Tongue (tissue), 2 donors: ENCODE measurements around the gene KLHDC3. TPM values are rescaled to one million over a fixed set of nuclear protein-coding genes. Genes with fewer than 3 reads are reported as not detected.

ENCODE experiments used
- DNase-seq: peaks from one replicate; pipeline ENCODE4 v3.0.0-alpha.2; 2015
- total RNA-seq: library from RNA; depleted of rRNA; stranded (reverse); fragments of >200 nt; gene quantifications from one replicate; pipeline ENCODE4 v1.2.3, GENCODE V29; 2014

Gene KLHDC3
- total RNA-seq, 1 donor from 2014 or later = 249 TPM

DNA sequence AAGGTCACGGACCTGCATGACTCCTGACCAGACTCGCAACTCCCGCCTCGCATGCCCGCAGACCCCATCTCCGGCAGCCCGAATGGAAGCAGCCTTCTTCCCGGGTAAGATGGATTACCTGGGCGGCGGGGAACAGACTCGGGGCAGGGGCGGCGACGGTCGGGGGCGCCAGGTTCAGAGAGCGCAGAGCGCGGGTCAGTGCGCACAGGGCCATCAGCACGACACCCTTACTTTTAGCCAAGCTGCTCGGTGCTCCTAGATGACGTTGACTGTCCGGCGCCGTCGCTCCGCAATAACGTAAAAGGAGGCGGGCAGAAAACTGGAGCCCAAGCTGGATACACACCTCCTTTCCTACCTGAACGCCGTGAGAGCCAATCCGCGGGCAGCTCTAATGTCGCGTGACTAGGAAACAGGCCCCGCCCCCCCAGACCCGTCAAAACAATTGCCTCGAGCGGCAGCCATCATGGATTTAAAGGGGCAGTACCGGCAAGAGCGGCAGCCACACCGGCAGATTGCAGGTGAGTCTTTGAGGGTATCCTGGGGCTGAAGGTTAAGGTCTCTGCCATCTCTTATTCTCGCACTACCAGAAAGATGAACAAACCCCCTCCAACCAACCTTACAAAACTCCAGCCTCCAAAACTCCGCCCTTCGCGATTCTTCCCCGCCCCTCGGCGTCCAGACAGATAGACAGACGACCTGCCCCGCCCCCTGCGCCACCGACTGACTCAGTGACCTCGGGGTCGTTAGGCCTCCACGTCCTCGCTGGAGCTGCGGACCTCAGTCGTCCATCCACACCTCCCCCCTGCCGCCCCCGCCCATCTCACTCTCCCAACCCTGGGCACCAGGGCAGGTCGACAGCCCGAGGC lies 45.4 kb downstream of the KLHDC3 start, which contains the start of the genes KLC4 and MRPL2:
KLC4 (plus strand) TSS at position 464 of the 866 bp plus-strand sequence. CDS start 1,705 bp downstream, outside the sequence.
MRPL2 (minus strand) TSS at position 267 of the 866 bp plus-strand sequence; CDS start at position 214, 53 bp downstream.
- peak; percentile 100 for DNase-seq

DNA sequence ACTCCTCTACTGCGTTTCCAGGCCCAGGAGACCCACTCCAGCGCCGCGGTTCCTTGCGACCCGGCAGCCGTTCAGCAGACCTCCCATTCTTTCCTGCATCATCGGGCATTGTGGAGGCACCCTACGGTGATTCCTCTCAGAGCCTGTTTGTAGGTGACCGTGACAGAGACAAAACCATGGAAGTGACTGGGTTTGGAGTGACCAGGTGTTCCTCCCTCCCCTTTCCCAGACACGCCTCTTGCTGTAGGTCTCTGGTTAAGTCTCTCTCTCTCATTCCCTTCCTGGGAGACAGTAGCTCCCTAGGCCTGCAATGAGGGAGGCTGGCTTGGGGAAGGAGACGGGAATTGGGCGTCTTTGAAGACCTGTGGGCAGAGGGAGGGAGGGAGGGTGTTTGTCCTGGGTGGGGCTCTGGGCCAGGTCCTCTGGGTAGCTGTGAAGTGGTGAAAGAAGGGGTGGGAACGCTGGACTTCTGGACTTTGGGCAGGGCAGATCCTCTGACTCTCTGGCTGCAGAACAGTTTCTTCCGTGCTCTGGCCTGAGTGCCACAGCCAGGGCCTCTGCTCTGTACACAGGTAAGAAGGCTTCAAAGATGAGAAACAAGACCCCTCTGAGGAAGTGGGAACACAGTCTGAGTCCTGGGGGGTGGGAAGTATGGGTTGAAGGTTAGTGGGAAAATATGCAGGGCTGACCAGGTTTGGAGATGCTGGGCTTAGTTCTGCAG lies 46.1 kb downstream of the KLHDC3 start:
- DNase-seq = no peak

DNA sequence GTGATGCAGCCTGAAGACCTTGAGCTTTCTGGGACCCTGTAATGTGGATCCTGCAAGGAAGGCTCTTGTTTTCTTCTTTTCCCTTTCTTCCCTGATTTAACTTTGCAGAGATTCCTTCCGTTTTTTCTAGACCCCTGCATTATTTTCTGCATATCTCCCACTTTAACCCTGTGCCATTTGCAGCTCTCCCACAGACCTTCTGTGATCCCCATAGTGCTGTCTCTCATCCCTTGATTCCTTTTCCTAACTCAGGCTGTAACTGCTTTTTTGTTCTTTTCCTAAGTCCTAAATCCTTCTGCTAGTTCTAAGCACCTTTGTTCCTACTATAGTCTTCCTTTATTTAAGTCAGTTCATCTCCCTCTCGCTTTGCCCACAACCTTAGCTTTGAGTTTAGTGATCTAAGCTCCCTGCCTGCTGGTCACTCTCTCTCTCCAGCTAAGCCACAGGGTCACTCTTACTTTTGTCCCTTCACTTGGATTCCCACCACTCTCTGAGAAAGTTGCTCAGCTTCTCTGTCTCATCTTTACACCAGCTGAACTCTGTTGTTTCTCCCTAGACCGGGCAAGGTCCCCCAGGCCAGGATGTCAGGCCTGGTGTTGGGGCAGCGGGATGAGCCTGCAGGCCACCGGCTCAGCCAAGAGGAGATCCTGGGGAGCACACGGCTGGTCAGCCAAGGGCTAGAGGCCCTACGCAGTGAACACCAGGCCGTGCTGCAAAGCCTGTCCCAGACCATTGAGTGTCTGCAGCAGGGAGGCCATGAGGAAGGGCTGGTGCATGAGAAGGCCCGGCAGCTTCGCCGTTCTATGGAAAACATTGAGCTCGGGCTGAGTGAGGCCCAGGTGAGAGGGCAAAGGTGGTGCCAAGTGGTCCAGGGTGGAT lies 46.9 kb downstream of the KLHDC3 start:
- no peak for DNase-seq

DNA sequence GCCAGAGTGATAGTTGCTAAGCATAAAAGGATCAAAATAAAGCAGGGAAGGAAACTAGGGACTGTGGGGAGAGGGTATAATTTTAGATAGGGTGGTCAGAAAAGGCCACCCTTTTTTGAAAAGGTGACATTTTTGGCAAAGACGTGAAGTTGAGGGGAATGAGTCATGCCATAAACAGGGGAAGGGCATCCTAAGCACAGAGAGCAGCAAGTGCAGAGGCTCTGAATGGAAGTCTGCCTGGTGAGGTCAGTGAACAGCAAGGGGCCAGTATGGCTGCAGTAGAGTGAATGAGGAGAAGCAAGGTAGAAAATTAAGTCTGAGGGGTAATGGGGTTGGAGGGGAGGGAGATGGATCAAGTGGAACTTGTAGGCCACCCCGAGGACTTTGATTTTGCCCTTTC lies 47.8 kb downstream of the KLHDC3 start:
- no peak for DNase-seq

DNA sequence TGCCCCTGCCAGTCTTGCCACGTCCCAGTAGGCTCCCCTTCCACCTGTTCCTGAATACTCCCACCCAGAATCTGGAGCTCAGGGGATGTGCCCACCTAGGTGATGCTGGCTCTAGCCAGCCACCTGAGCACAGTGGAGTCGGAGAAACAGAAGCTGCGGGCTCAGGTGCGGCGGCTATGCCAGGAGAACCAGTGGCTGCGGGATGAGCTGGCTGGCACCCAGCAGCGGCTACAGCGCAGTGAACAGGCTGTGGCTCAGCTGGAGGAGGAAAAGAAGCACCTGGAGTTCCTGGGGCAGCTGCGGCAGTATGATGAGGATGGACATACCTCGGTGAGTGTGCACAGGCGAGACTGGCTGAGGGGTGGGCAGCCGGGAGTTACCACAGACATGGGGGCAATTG lies 48.8 kb downstream of the KLHDC3 start:
- DNase-seq = no peak

DNA sequence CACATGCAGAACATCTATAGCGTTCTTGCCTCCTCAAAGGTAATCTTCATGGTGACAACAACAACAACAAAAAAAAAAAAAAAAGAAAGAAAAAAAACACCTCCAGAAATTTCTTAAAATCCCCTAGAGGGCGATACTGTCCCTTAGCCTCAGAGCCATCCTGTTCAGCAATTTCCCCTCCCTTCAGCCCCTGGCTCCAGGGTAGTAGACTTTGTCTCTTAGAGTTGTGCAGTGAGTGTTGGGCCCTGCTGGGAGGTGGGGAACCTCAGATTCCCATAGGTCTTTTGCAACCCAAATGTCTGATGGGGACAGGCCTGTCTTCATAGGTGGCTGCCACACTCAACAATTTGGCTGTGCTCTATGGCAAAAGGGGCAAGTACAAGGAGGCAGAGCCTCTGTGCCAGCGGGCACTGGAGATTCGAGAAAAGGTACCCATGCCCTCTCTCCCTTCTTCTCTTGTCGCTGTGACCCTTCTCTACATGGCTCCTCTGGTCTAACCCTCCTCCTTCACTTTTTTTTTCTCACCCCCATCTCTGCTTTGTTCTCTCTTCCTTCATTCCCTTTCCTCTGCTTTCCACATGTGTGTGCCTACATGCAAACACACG lies 56.1 kb downstream of the KLHDC3 start:
- peak; percentile 74 for DNase-seq

Other genes starting within 250 kb of the KLHDC3 start
- gene BICRAL, start 232.2 kb upstream of the KLHDC3 start, total RNA-seq = 16.6 TPM
- gene RPL7L1, start 134.6 kb upstream of the KLHDC3 start, total RNA-seq = 134 TPM
- 1.8 TPM for gene PTCRA, start 98.2 kb upstream of the KLHDC3 start, total RNA-seq
- gene CNPY3, start 84.8 kb upstream of the KLHDC3 start, total RNA-seq = 23.7 TPM
- 0.41 TPM for gene GNMT, start 53.5 kb upstream of the KLHDC3 start, total RNA-seq
- 23.1 TPM for gene PEX6, start 35.1 kb upstream of the KLHDC3 start, total RNA-seq
- gene PPP2R5D, start 29.7 kb upstream of the KLHDC3 start, total RNA-seq = 37.3 TPM
- gene MEA1, start 303 bp upstream of the KLHDC3 start, total RNA-seq = 23.8 TPM
- gene RRP36, start 7.4 kb downstream of the KLHDC3 start, total RNA-seq = 45.0 TPM
- gene CUL7, start 39.6 kb downstream of the KLHDC3 start, total RNA-seq = 37.4 TPM
- gene MRPL2, start 45.2 kb downstream of the KLHDC3 start, total RNA-seq = 20.9 TPM
- 32.3 TPM for gene KLC4, start 45.4 kb downstream of the KLHDC3 start, total RNA-seq
- gene PTK7, start 62.1 kb downstream of the KLHDC3 start, total RNA-seq = 67.8 TPM
- 28.3 TPM for gene SRF, start 157.0 kb downstream of the KLHDC3 start, total RNA-seq
- gene CUL9, start 167.9 kb downstream of the KLHDC3 start, total RNA-seq = 16.3 TPM
- 33.0 TPM for gene DNPH1, start 215.2 kb downstream of the KLHDC3 start, total RNA-seq
- gene TTBK1, start 229.2 kb downstream of the KLHDC3 start, total RNA-seq = 0.10 TPM